SK-N-SH (cell line): ENCODE measurements around the gene CCR9.

Experiments
- CHD2 ChIP-seq: fragments of 150-350 bp; IDR thresholded peaks from 2 replicates; pipeline ENCODE4 v1.6.1; 2018; ENCODE audit warnings: low read length; ENCODE audit not compliant: partially characterized antibody
- EP300 ChIP-seq, 2 experiments: IDR thresholded peaks; 2 replicates each; pipeline versions ENCODE4 v1.4.0 to v1.6.1; 2012; ENCODE audit warnings: borderline replicate concordance in 1 of 2, low read depth in 1 of 2, low read length in 1 of 2
- EZH2phosphoT487 ChIP-seq: fragments of 200-600 bp; sonication (generic); IDR thresholded peaks from 2 replicates; pipeline ENCODE4 v1.6.1; 2017; ENCODE audit warnings: low read depth, mixed run types, mild to moderate bottlenecking, antibody characterized with exemption, moderate library complexity, borderline replicate concordance
- FOSL2 ChIP-seq: IDR thresholded peaks from 2 replicates; pipeline ENCODE4 v1.4.0; 2012; ENCODE audit warnings: low read depth, mild to moderate bottlenecking, moderate library complexity, borderline replicate concordance
- GATA2 ChIP-seq: sonication (generic); formaldehyde crosslinking; IDR thresholded peaks from 2 replicates; pipeline ENCODE4 v1.5.0; 2020; ENCODE audit warnings: mild to moderate bottlenecking, missing genetic modification reagents
- POLR2AphosphoS5 ChIP-seq: IDR thresholded peaks from 2 replicates; pipeline ENCODE4 v1.6.1; 2012; ENCODE audit warnings: low read depth, low read length
- RFX5 ChIP-seq: IDR thresholded peaks from 2 replicates; pipeline ENCODE4 v1.6.1; 2012; ENCODE audit warnings: mild to moderate bottlenecking, improper control_type of control experiment, low read length
- SIN3A ChIP-seq: IDR thresholded peaks from 2 replicates; pipeline ENCODE4 v1.6.1; 2012; ENCODE audit warnings: low read depth, mild to moderate bottlenecking, low read length, moderate library complexity, borderline replicate concordance
- TAF1 ChIP-seq: IDR thresholded peaks from 2 replicates; pipeline ENCODE4 v1.6.1; 2012; ENCODE audit warnings: low read depth, mild to moderate bottlenecking, low read length, moderate library complexity, borderline replicate concordance
- YY1 ChIP-seq: IDR thresholded peaks from 2 replicates; pipeline ENCODE4 v1.4.0; 2012; ENCODE audit warnings: low read depth, mild to moderate bottlenecking
- TF ChIP-seq, protein P1 (sequence below): fragments of 200-600 bp; sonication (generic); IDR thresholded peaks from 2 replicates; pipeline ENCODE4 v1.6.1; 2017; ENCODE audit warnings: antibody characterized with exemption, mild to moderate bottlenecking, moderate library complexity
- TF ChIP-seq, protein P2 (sequence below): fragments of 150-350 bp; IDR thresholded peaks from 2 replicates; pipeline ENCODE4 v1.6.1; 2017; ENCODE audit warnings: antibody characterized with exemption, low read length, low read depth, borderline replicate concordance
- TF ChIP-seq, protein P3 (sequence below): IDR thresholded peaks from 2 replicates; pipeline ENCODE4 v1.4.0; 2012; ENCODE audit warnings: low read depth

DNA sequence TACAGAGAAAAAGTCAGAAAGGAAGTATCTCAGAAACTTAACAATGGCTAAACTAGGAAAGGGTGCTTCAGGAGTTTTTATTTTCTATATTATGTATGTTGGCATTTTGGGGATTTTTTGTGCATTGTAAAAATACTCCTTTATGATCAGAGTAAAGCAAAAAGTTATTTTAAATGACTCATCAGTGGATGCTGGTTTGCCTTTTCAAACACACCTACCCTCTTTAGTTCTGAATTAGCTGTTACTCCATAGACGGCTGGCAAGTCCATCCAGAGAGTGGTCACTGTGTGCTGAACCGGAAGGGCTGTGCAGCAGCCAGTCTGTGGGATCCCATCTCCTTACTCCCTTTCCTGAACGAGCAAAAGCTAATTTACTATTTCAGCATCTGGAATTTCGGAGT is 942 bp downstream of the CCR9 start:
- TF ChIP-seq POLR2AphosphoS5, result no peak
- TF ChIP-seq, protein P1, sequence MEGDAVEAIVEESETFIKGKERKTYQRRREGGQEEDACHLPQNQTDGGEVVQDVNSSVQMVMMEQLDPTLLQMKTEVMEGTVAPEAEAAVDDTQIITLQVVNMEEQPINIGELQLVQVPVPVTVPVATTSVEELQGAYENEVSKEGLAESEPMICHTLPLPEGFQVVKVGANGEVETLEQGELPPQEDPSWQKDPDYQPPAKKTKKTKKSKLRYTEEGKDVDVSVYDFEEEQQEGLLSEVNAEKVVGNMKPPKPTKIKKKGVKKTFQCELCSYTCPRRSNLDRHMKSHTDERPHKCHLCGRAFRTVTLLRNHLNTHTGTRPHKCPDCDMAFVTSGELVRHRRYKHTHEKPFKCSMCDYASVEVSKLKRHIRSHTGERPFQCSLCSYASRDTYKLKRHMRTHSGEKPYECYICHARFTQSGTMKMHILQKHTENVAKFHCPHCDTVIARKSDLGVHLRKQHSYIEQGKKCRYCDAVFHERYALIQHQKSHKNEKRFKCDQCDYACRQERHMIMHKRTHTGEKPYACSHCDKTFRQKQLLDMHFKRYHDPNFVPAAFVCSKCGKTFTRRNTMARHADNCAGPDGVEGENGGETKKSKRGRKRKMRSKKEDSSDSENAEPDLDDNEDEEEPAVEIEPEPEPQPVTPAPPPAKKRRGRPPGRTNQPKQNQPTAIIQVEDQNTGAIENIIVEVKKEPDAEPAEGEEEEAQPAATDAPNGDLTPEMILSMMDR, result no peak
- TF ChIP-seq SIN3A, result no peak
- TF ChIP-seq TAF1, result no peak
- no peak for TF ChIP-seq FOSL2
- TF ChIP-seq, protein P2, sequence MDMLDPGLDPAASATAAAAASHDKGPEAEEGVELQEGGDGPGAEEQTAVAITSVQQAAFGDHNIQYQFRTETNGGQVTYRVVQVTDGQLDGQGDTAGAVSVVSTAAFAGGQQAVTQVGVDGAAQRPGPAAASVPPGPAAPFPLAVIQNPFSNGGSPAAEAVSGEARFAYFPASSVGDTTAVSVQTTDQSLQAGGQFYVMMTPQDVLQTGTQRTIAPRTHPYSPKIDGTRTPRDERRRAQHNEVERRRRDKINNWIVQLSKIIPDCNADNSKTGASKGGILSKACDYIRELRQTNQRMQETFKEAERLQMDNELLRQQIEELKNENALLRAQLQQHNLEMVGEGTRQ, result no peak
- no peak for TF ChIP-seq EP300 (IDR thresholded peaks at IDR 0.05; ENCODE audit: borderline replicate concordance in 1 of 2, low read depth in 1 of 2, low read length in 1 of 2)
- TF ChIP-seq, protein P3, sequence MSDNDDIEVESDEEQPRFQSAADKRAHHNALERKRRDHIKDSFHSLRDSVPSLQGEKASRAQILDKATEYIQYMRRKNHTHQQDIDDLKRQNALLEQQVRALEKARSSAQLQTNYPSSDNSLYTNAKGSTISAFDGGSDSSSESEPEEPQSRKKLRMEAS, result no peak
- no peak for TF ChIP-seq YY1
- TF ChIP-seq RFX5, result no peak
- TF ChIP-seq CHD2, result no peak
- no peak for TF ChIP-seq EZH2phosphoT487
- TF ChIP-seq GATA2 (CRISPR knock-in tag), result no peak
